PC-3 (cell line): ENCODE data around the gene PRLH.

Source experiments
- EZH2 ChIP-seq: fragments of 300-600 bp; sonication (generic); IDR thresholded peaks from one replicate; pipeline ENCODE4 v1.6.1; 2017; ENCODE audit warnings: antibody characterized with exemption, mild to moderate bottlenecking, low read length; ENCODE audit not compliant: unreplicated experiment
- TF ChIP-seq, protein P1 (sequence below): fragments of 300-600 bp; sonication (generic); conservative IDR thresholded peaks from 2 replicates; pipeline ENCODE4 v1.5.1; 2017; ENCODE audit warnings: antibody characterized with exemption, low read depth, mild to moderate bottlenecking, low read length

- TF ChIP-seq, protein P1, sequence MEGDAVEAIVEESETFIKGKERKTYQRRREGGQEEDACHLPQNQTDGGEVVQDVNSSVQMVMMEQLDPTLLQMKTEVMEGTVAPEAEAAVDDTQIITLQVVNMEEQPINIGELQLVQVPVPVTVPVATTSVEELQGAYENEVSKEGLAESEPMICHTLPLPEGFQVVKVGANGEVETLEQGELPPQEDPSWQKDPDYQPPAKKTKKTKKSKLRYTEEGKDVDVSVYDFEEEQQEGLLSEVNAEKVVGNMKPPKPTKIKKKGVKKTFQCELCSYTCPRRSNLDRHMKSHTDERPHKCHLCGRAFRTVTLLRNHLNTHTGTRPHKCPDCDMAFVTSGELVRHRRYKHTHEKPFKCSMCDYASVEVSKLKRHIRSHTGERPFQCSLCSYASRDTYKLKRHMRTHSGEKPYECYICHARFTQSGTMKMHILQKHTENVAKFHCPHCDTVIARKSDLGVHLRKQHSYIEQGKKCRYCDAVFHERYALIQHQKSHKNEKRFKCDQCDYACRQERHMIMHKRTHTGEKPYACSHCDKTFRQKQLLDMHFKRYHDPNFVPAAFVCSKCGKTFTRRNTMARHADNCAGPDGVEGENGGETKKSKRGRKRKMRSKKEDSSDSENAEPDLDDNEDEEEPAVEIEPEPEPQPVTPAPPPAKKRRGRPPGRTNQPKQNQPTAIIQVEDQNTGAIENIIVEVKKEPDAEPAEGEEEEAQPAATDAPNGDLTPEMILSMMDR = no peak
- no peak for TF ChIP-seq EZH2
These were observed 7.5 kb downstream of the PRLH start for GRCh38 chr2:237573721-237574415.
